HL-60 (cell line): ENCODE results near the gene SNRNP48.

Experiments used
- DNase-seq, 2 experiments: peaks; one replicate each; pipeline ENCODE4 v3.0.0-alpha.2; 2010 to 2020; ENCODE audit warnings: low read depth in 1 of 2, low spot score in 1 of 2
- H3K27ac ChIP-seq: fragments of 250-450 bp; sonication (Bioruptor Pico); replicated peaks from 2 replicates; pipeline ENCODE4 v1.5.1; 2020; ENCODE audit warnings: mild to moderate bottlenecking, moderate library complexity
- H3K27me3 ChIP-seq: fragments of 250-450 bp; sonication (Bioruptor Pico); 2 replicates; pipeline ENCODE4 v1.5.1; 2021; ENCODE audit warnings: mild to moderate bottlenecking, moderate library complexity; ENCODE audit not compliant: insufficient read depth, poor library complexity, severe bottlenecking
- H3K4me3 ChIP-seq: replicated peaks from 2 replicates; pipeline ENCODE4 v1.5.1; 2011; ENCODE audit warnings: mild to moderate bottlenecking, control low read depth, low read length; ENCODE audit not compliant: insufficient read depth
- CTCF ChIP-seq: IDR thresholded peaks from one replicate; pipeline ENCODE4 v1.5.1; 2011; ENCODE audit warnings: low read length, control low read depth, inconsistent platforms; ENCODE audit not compliant: insufficient read depth
- GABPA ChIP-seq: IDR thresholded peaks from 2 replicates; pipeline ENCODE4 v1.6.1; 2012; ENCODE audit warnings: low read depth
- POLR2AphosphoS5 ChIP-seq: IDR thresholded peaks from 2 replicates; pipeline ENCODE4 v1.6.1; 2012; ENCODE audit warnings: low read depth
- REST ChIP-seq: IDR thresholded peaks from 2 replicates; pipeline ENCODE4 v1.6.1; 2012; ENCODE audit warnings: low read depth; ENCODE audit not compliant: insufficient replicate concordance
- SPI1 ChIP-seq: IDR thresholded peaks from 2 replicates; pipeline ENCODE4 v1.6.1; 2012; ENCODE audit warnings: low read depth, mild to moderate bottlenecking, borderline replicate concordance

Gene SNRNP48

GRCh38 chr6:7650878-7651277 lies 60.9 kb downstream of the SNRNP48 start:
- no peak for DNase-seq
- no peak for TF ChIP-seq CTCF
- TF ChIP-seq POLR2AphosphoS5 = no peak
- no peak for TF ChIP-seq SPI1
- no peak for TF ChIP-seq GABPA
- TF ChIP-seq REST = no peak

GRCh38 chr6:7652957-7653356 lies 63.0 kb downstream of the SNRNP48 start:
- no peak overlapping the region for H3K27ac ChIP-seq
- H3K4me3 ChIP-seq = no peak overlapping the region
- no peak for DNase-seq
- no peaks in the 10 kb centered on the region for H3K27me3 ChIP-seq
- TF ChIP-seq SPI1 (no peak), CTCF (no peak), GABPA (no peak), REST (no peak), POLR2AphosphoS5 (no peak)

More at GRCh38 chr6:7650878-7651277, 60.9 kb downstream of the SNRNP48 start:
- no peaks in the 10 kb centered on the region for H3K27me3 ChIP-seq
- H3K27ac ChIP-seq = no peak overlapping the region
- H3K4me3 ChIP-seq = no peak overlapping the region

GRCh38 chr6:7656355-7656754 lies 66.4 kb downstream of the SNRNP48 start:
- no peaks in the 10 kb centered on the region for H3K27me3 ChIP-seq
- no peak for TF ChIP-seq POLR2AphosphoS5
- no peak for TF ChIP-seq REST
- TF ChIP-seq GABPA = no peak
- TF ChIP-seq CTCF = no peak
- TF ChIP-seq SPI1 = no peak
- H3K27ac ChIP-seq = no peak overlapping the region
- DNase-seq = no peak
- H3K4me3 ChIP-seq = no peak overlapping the region
